GM12891 (cell line): Measurements from ENCODE around the gene RASSF8.

Source experiments
- POLR2A ChIP-seq: IDR thresholded peaks from 2 replicates; pipeline ENCODE4 v1.6.1; 2011; ENCODE audit warnings: low read depth, low read length, control low read depth
- TAF1 ChIP-seq: IDR thresholded peaks from 2 replicates; pipeline ENCODE4 v1.6.1; 2011; ENCODE audit warnings: low read depth, low read length, control low read depth

- TF ChIP-seq TAF1: no peak
- TF ChIP-seq POLR2A: no peak
These were observed 33.7 kb downstream of the RASSF8 start for GRCh38 chr12:25992026-25992782.
